ENCODE results near the gene CAMTA2. TPM values are rescaled to one million over a fixed set of nuclear protein-coding genes. Genes with fewer than 3 reads are reported as not detected.
A peak's percentile ranks its signal among the peaks of the same experiment; 100 is the strongest.

CAMTA2 gene
- total and polyA plus RNA-seq, 3 experiments from 2014 or later, result 19.6 to 90.6 (median 85.6) TPM

DNA sequence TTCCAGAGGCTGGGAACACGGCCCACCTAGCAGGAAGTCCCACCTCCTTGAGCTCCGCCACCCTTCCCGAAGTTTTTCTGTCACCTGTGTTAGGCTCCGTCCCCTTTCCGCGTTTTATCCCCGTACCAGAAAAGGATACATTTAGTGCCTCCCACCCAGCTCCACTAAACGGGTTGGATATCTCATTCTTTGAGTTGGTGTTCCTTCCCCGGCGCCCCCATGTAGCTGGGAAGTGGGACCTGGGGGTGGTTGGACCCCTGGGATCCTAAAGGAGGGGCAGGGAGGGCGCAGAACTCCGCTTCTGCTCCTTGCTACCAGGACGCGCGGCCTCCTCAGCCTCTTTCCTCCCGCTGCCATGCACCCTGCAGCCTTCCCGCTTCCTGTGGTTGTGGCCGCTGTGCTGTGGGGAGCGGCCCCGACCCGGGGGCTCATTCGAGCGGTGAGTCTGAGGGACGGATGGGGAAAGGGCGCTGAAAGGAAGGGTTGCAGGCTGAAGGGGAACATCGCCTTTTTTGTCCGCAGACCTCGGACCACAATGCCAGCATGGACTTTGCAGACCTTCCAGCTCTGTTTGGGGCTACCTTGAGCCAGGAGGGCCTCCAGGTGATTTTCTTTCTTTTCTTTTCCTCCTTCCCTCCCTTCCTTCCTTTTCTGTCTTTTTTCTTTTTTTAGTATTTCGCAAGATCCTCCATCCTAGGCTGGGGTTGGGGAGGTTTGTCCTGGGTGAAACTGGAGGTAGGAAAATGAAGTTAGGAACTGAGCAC, 46.7 kb downstream of the CAMTA2 start:
- H3K27me3 ChIP-seq (ENCODE audit: insufficient read depth, low read length, poor library complexity, severe bottlenecking), result no peaks in the 10 kb centered on the region
- H3K9me3 ChIP-seq (ENCODE audit: low read length), result no peaks in the 10 kb centered on the region
- Mint-ChIP-seq H3K27ac (peak overlapping the region; percentile 88 to 98 (median 95)), H3K9me3 (no peaks in the 10 kb centered on the region), H3K36me3 (peaks cover 13 to 88% (median 29%) of the 10 kb centered on the region in 3 donors), H3K4me1 (peaks cover 63 to 84% (median 63%) of the 10 kb centered on the region in 3 donors), H3K4me3 (peak overlapping the region; percentile 86 to 97 (median 96)), H3K27me3 (peaks cover 0 to 5% of the 10 kb centered on the region in 2 donors)
- H3K27ac ChIP-seq (ENCODE audit: low read depth, low read length), result peak overlapping the region; percentile 85
- peaks cover 30% of the 10 kb centered on the region for H3K36me3 ChIP-seq (ENCODE audit: insufficient read depth, low read length)
- peak; percentile 29 to 70 (median 47) for DNase-seq
- peaks cover 65% of the 10 kb centered on the region for H3K4me1 ChIP-seq (ENCODE audit: insufficient read depth, low read length)
- ChIA-PET CTCF (interaction anchor here (0.8 to 4.0 kb wide), 11 partner anchors 8 to 79 kb away, joined by 3 to 34 read pairs (median 5); partner anchors contain the start of genes C17orf107, CHRNE, INCA1 and PFN1), POLR2A (interaction anchor here (0.6 to 4.1 kb wide), 13 partner anchors 8 to 798 kb away, joined by 3 to 67 read pairs (median 7); partner anchors contain the start of genes C17orf107, CAMTA2, CHRNE and CYB5D2)
- peak overlapping the region; percentile 97 for H3K4me3 ChIP-seq (ENCODE audit: low read length)

DNA sequence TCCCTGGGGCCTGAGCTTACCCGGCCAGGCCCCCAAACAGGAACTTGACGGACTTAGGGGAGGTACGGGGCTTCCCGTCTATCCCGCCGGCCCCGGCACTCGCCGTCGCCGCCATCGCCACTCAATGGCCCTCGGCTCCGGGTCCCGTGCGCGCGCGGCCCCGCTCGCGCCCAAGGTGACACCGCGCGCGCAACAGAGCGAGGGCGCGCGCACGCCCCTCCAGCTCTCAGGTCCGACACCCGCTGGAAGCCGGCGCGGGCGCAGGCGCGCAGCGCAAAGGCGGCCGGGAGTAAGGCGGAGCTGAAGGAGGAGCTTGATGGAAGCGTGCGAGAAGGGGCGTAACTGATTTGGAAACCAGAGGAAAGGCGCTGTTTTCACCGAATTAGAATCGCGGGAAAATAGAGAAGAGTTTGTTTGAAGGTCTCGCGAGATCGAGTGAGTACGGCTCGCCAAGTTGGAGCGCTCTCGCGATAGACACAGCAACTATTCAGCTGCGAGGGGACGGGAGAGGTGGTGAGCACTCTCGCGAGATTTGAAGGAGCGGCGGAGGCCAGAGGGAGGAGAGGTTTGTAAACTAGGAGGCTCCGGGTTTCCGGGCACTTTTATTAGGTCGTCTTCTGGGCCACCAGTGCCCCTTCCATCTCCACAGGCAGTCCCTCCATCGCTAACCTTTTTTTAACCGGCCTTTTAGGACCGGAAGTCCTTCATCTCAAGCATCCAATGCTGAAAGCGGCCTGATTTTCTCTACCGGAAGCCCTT, 47.5 kb downstream of the CAMTA2 start, which contains the start of the genes RNF167 and SLC25A11:
Gene RNF167, plus strand, starts transcription at position 473 of the 759 bp plus-strand sequence. CDS start 642 bp downstream, outside the sequence.
Gene SLC25A11, minus strand, starts transcription at position 251 of the 759 bp plus-strand sequence. Its CDS starts 136 bp downstream, at position 115.
- peaks cover 57% of the 10 kb centered on the region for H3K4me1 ChIP-seq (ENCODE audit: insufficient read depth, low read length)
- no peaks in the 10 kb centered on the region for H3K9me3 ChIP-seq (ENCODE audit: low read length)
- H3K27me3 ChIP-seq (ENCODE audit: insufficient read depth, low read length, poor library complexity, severe bottlenecking), result no peaks in the 10 kb centered on the region
- Mint-ChIP-seq H3K27me3 (peaks cover 0 to 4% of the 10 kb centered on the region in 2 donors), H3K36me3 (peaks cover 6 to 80% (median 23%) of the 10 kb centered on the region in 3 donors), H3K9me3 (no peaks in the 10 kb centered on the region), H3K4me1 (peaks cover 55 to 79% (median 55%) of the 10 kb centered on the region in 3 donors), H3K27ac (peak within 1 kb of the TSS; percentile 89 to 98 (median 96)), H3K4me3 (peak within 1 kb of the TSS; percentile 86 to 97 (median 96))
- H3K4me3 ChIP-seq (ENCODE audit: low read length), result peak within 1 kb of the TSS; percentile 97
- H3K36me3 ChIP-seq (ENCODE audit: insufficient read depth, low read length), result peaks cover 23% of the 10 kb centered on the region
- CTCF ChIA-PET, result interaction anchor here (0.6 to 4.0 kb wide), 16 partner anchors 8 to 529 kb away, joined by 3 to 34 read pairs (median 4); partner anchors contain the start of genes C17orf107, CHRNE, INCA1 and KIF1C
- H3K27ac ChIP-seq (ENCODE audit: low read depth, low read length), result peak within 1 kb of the TSS; percentile 85
- DNase-seq, result peak; percentile 89 to 99 (median 97)
- POLR2A ChIA-PET, result interaction anchor here (0.5 to 4.1 kb wide), 17 partner anchors 9 to 797 kb away, joined by 3 to 67 read pairs (median 5); partner anchors contain the start of genes C17orf107, CAMTA2, CHRNE and CYB5D2

DNA sequence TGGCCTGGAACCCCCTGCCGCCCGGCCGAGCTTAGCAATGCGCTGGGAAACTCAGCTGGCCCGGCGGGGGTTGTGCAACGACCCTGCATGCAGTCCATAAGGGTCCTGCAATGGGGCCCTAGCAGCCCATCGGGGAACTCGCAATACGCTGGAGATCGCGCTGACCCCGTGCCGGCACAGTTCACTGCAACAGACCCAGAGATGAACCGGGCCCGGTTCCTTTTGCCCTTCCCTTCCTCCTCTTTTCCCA, 48.0 kb downstream of the CAMTA2 start:
- ChIA-PET CTCF (interaction anchor here (0.6 to 4.0 kb wide), 13 partner anchors 9 to 529 kb away, joined by 3 to 34 read pairs (median 5); partner anchors contain the start of genes C17orf107, CHRNE, KIF1C and PFN1), POLR2A (interaction anchor here (0.5 to 4.1 kb wide), 15 partner anchors 9 to 796 kb away, joined by 3 to 67 read pairs (median 7); partner anchors contain the start of genes C17orf107, CAMTA2, CHRNE and CYB5D2)
- Mint-ChIP-seq H3K27me3 (peaks cover 0 to 4% of the 10 kb centered on the region in 2 donors), H3K9me3 (no peaks in the 10 kb centered on the region), H3K27ac (peak overlapping the region; percentile 89 to 98 (median 94)), H3K36me3 (peaks cover 6 to 75% (median 22%) of the 10 kb centered on the region in 3 donors), H3K4me1 (peaks cover 54 to 77% (median 54%) of the 10 kb centered on the region in 3 donors), H3K4me3 (peak overlapping the region; percentile 86 to 97 (median 96))
- Histone ChIP-seq H3K27me3 (ENCODE audit: insufficient read depth, low read length, poor library complexity, severe bottlenecking) (no peaks in the 10 kb centered on the region), H3K36me3 (ENCODE audit: insufficient read depth, low read length) (peaks cover 18% of the 10 kb centered on the region), H3K9me3 (ENCODE audit: low read length) (no peaks in the 10 kb centered on the region), H3K4me1 (ENCODE audit: insufficient read depth, low read length) (peaks cover 54% of the 10 kb centered on the region), H3K4me3 (ENCODE audit: low read length) (peak overlapping the region; percentile 97), H3K27ac (ENCODE audit: low read depth, low read length) (peak overlapping the region; percentile 85)
- DNase-seq, result peak in 1 of 5 donors; percentile 13

DNA sequence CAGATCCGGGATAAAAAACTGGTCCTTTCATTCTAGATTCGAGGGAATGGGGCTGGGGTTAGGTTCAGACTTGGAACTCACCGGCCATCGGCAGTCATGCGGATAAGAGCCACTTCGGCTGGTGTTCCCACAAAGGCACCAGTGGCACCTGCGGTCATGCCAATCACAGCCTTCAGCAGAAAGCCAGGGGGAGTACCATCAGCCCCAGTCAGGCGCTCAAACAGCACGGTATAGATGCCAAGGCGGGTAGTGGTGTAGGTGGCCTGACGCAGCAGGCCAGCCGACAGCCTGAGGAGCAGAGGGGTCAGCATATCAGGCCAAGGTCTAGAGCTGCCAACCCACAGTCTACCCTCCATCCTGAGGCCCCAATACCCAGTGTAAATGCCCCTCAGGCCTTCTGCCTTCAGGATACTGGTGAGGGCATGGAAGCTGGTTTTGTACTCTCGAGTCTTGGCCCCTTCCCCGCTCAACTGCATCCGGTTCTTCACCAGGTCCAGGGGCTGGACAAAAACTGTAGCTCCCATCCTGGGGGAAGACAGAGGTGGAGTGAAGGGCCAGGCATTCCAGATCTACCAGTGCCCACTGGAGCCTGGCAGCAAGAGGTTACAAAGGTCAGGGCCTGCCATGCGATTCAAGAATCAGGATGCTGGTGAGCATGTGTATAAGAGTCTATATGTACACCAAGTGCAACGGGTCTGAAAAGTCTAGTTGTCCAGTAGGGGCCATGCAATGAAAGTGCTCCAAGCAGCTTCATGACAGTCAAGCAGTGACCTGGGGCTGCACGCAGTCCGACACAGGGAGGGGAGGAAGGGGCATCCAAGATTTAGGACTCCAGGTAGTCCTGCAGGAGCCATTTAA, 48.6 kb downstream of the CAMTA2 start:
- CTCF ChIA-PET, result interaction anchor here (1.2 to 4.0 kb wide), 10 partner anchors 10 to 59 kb away, joined by 4 to 34 read pairs (median 5); partner anchors contain the start of genes C17orf107, CHRNE, KIF1C and PFN1

DNA sequence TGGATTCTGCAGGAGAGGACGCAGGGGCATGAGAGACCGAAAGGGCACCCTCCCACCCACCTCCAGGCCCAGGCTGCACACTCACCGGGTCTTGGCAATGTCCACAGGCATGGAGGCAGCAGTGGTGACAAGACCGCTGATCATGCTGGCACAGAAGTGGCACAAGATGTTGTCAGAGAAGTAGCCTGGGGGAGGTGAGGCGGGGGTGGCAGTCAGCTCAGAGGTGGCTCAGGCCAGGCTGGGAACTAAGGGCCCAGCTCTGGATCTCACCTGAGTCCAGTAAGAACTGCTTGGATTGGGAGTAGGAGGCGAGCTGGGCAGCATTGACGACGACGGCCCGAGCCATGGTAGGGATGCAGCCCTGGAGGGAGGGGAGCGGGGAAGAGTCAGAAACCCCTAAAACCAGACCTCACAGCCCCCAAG, 49.4 kb downstream of the CAMTA2 start:
- Mint-ChIP-seq H3K36me3 (peaks cover 6 to 65% (median 15%) of the 10 kb centered on the region in 3 donors), H3K4me3 (peak overlapping the region; percentile 66 to 97 (median 93)), H3K27me3 (peaks cover 0 to 5% of the 10 kb centered on the region in 2 donors), H3K27ac (peak overlapping the region in 3 of 8 donors; percentile 32 to 91 (median 59)), H3K9me3 (no peaks in the 10 kb centered on the region), H3K4me1 (peaks cover 54 to 77% (median 54%) of the 10 kb centered on the region in 3 donors)
- Histone ChIP-seq H3K4me1 (ENCODE audit: insufficient read depth, low read length) (peaks cover 47% of the 10 kb centered on the region), H3K36me3 (ENCODE audit: insufficient read depth, low read length) (peaks cover 14% of the 10 kb centered on the region), H3K9me3 (ENCODE audit: low read length) (no peaks in the 10 kb centered on the region), H3K27ac (ENCODE audit: low read depth, low read length) (no peak overlapping the region), H3K4me3 (ENCODE audit: low read length) (no peak overlapping the region), H3K27me3 (ENCODE audit: insufficient read depth, low read length, poor library complexity, severe bottlenecking) (no peaks in the 10 kb centered on the region)
- ChIA-PET CTCF (interaction anchor here (1.0 to 4.0 kb wide), 2 partner anchors 29 to 32 kb away, joined by 3 to 25 read pairs; no protein-coding TSS in a partner anchor), POLR2A (interaction anchor here (2.9 to 4.1 kb wide), 2 partner anchors 11 to 29 kb away, joined by 61 to 67 read pairs; partner anchors contain the start of genes PFN1 and SPAG7)
- no peak for DNase-seq

More for the DNA sequence above, 48.6 kb downstream of the CAMTA2 start:
- no peak for DNase-seq
- Mint-ChIP-seq H3K9me3 (no peaks in the 10 kb centered on the region), H3K27me3 (peaks cover 0 to 5% of the 10 kb centered on the region in 2 donors), H3K4me1 (peaks cover 54 to 77% (median 54%) of the 10 kb centered on the region in 3 donors), H3K36me3 (peaks cover 6 to 70% (median 17%) of the 10 kb centered on the region in 3 donors), H3K27ac (peak overlapping the region; percentile 89 to 98 (median 94)), H3K4me3 (peak overlapping the region; percentile 86 to 97 (median 96))
- H3K36me3 ChIP-seq (ENCODE audit: insufficient read depth, low read length), result peaks cover 18% of the 10 kb centered on the region
- no peaks in the 10 kb centered on the region for H3K27me3 ChIP-seq (ENCODE audit: insufficient read depth, low read length, poor library complexity, severe bottlenecking)
- POLR2A ChIA-PET, result interaction anchor here (0.9 to 4.1 kb wide), 7 partner anchors 10 to 796 kb away, joined by 3 to 67 read pairs (median 12); partner anchors contain the start of genes C17orf107, CYB5D2, PFN1 and SPAG7
- no peaks in the 10 kb centered on the region for H3K9me3 ChIP-seq (ENCODE audit: low read length)
- H3K27ac ChIP-seq (ENCODE audit: low read depth, low read length), result peak overlapping the region; percentile 85
- peaks cover 54% of the 10 kb centered on the region for H3K4me1 ChIP-seq (ENCODE audit: insufficient read depth, low read length)
- H3K4me3 ChIP-seq (ENCODE audit: low read length), result peak overlapping the region; percentile 97

DNA sequence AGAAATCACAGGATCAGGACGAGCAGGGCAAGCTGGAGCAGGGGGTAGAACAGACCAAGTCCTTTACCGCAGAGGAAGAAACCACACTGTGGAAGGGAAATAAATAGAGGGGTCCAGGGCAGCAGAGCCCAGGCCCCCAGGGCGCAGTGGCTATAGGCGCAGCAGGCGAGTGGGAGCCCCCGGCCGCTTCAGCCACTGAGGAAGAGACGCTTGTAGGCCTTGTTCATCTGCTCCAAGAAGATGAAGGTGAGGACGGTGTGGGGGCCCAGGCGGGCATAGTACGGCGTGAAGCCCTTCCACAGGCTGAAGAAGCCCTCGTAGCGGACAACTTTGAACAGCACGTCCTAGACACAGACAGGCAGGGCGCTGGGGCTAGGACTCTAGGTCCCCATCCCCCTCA, 49.9 kb downstream of the CAMTA2 start:
- Histone ChIP-seq H3K27ac (ENCODE audit: low read depth, low read length) (no peak overlapping the region), H3K9me3 (ENCODE audit: low read length) (no peaks in the 10 kb centered on the region), H3K4me1 (ENCODE audit: insufficient read depth, low read length) (peaks cover 42% of the 10 kb centered on the region), H3K27me3 (ENCODE audit: insufficient read depth, low read length, poor library complexity, severe bottlenecking) (no peaks in the 10 kb centered on the region), H3K36me3 (ENCODE audit: insufficient read depth, low read length) (peaks cover 9% of the 10 kb centered on the region), H3K4me3 (ENCODE audit: low read length) (no peak overlapping the region)
- Mint-ChIP-seq H3K36me3 (peaks cover 6 to 61% (median 12%) of the 10 kb centered on the region in 3 donors), H3K27ac (no peak overlapping the region), H3K4me1 (peaks cover 49 to 76% (median 50%) of the 10 kb centered on the region in 3 donors), H3K4me3 (peak overlapping the region in 4 of 7 donors; percentile 47 to 58 (median 54)), H3K9me3 (no peaks in the 10 kb centered on the region), H3K27me3 (peaks cover 0 to 5% of the 10 kb centered on the region in 2 donors)
- no peak for DNase-seq
- ChIA-PET CTCF (interaction anchor here (1.0 kb wide), 1 partner anchor 33 kb away, joined by 3 read pairs; no protein-coding TSS in a partner anchor), POLR2A (no interaction called here)

Data from CD8-positive, alpha-beta memory T cell (primary cell).